Measurements from ENCODE around the gene FGFBP2.

Gene FGFBP2, protein sequence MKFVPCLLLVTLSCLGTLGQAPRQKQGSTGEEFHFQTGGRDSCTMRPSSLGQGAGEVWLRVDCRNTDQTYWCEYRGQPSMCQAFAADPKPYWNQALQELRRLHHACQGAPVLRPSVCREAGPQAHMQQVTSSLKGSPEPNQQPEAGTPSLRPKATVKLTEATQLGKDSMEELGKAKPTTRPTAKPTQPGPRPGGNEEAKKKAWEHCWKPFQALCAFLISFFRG

DNA sequence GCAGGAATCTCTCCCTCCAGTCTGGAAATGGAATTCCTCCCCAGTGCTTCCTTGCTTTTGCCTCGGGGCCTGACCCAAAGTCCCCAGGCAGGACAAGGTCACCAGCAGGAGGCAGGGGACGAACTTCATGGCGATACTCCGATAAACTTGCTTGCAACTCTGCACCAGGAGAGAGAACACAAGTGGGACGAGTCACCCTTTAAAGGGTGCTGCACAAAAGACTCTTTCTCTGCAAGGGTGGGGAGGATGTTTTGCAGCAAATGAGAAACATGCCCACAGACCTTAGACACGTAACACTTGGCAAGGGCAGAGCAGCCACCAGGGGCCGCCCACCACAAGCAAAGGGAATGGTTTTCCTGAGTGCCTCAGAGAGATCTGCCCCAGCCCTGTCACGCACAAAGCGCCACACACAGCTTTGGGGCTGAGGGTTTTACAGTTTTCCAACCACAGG is at the start of gene FGFBP2:
TSS of gene FGFBP2 (minus strand) at position 175 of the 451 bp plus-strand sequence. CDS start at position 129, 46 bp downstream.
- H3K4me3 ChIP-seq (ENCODE audit: low read length), result no peak within 1 kb of the TSS
- TF ChIP-seq CTCF (IDR thresholded peaks at IDR 0.05; ENCODE audit: insufficient read depth, low read depth, low read length, missing control alignments), result peak; percentile 39
- DNase-seq (ENCODE audit: low read depth), result peak; percentile 54

GRCh38 chr4:16011173-16011572 is 48.2 kb upstream of the FGFBP2 start:
- no peak overlapping the region for H3K4me3 ChIP-seq (ENCODE audit: low read length)
- no peak for TF ChIP-seq CTCF (IDR thresholded peaks at IDR 0.05; ENCODE audit: insufficient read depth, low read depth, low read length, missing control alignments)
- DNase-seq (ENCODE audit: low read depth), result no peak

- no peak for DNase-seq (ENCODE audit: low read depth)
- H3K4me3 ChIP-seq (ENCODE audit: low read length), result no peak overlapping the region
- no peak for TF ChIP-seq CTCF (IDR thresholded peaks at IDR 0.05; ENCODE audit: insufficient read depth, low read depth, low read length, missing control alignments)
Measured at GRCh38 chr4:16009153-16009552, 46.2 kb upstream of the FGFBP2 start.

- no peak for TF ChIP-seq CTCF (IDR thresholded peaks at IDR 0.05; ENCODE audit: insufficient read depth, low read depth, low read length, missing control alignments)
- no peak overlapping the region for H3K4me3 ChIP-seq (ENCODE audit: low read length)
- DNase-seq (ENCODE audit: low read depth), result no peak
Measured at GRCh38 chr4:16007471-16008095, 44.6 kb upstream of the FGFBP2 start.

- DNase-seq (ENCODE audit: low read depth), result no peak
- TF ChIP-seq CTCF (IDR thresholded peaks at IDR 0.05; ENCODE audit: insufficient read depth, low read depth, low read length, missing control alignments), result no peak
Measured at GRCh38 chr4:16006771-16007446, 43.9 kb upstream of the FGFBP2 start.

DNA sequence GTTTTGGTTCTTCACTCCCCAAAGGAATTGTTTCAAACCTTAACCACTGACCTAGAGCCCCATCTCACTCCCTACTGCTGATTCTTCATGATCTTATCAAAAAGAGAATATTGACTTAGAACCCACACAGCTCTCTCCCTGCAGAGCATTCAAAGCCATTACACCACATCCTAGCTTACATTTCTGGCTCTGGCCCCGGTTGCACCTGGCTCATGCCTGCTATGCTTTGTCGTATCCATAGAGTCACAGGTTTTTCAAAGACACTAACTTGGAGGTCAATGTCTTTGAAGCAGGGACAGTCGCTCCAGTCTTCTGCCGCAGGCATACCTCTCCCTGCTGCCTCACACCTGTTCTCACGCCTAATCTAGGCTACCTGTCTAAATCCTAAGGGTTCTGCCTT is 42.7 kb upstream of the FGFBP2 start:
- no peak for DNase-seq (ENCODE audit: low read depth)
- H3K4me3 ChIP-seq (ENCODE audit: low read length), result no peak overlapping the region
- TF ChIP-seq CTCF (IDR thresholded peaks at IDR 0.05; ENCODE audit: insufficient read depth, low read depth, low read length, missing control alignments), result no peak

More at GRCh38 chr4:16006771-16007446, 43.9 kb upstream of the FGFBP2 start:
- H3K4me3 ChIP-seq (ENCODE audit: low read length), result no peak overlapping the region

All from epithelial cell of esophagus (primary cell).